ENCODE measurements around the gene NSD1.

DNA sequence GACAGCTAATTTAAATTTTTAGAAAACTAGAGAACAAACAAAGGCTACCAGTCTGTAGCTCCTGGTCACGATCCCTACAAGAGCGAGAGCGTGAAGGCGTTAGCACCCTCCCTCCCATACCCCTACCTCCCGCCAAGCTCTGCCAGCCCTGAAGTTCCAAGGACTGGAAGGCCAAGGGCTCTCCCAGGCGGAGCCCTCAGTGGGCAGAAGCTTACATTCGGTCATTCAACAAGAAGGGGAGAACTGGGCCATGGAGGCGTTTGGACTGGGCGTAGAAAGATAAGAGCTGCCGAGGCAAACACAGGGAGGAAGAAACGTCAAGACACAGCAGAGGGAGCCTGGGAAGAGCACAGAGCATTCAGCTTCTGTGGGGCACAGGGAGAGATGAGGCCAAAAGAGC lies 175.2 kb downstream of the NSD1 start:
- TF ChIP-seq, protein P1, sequence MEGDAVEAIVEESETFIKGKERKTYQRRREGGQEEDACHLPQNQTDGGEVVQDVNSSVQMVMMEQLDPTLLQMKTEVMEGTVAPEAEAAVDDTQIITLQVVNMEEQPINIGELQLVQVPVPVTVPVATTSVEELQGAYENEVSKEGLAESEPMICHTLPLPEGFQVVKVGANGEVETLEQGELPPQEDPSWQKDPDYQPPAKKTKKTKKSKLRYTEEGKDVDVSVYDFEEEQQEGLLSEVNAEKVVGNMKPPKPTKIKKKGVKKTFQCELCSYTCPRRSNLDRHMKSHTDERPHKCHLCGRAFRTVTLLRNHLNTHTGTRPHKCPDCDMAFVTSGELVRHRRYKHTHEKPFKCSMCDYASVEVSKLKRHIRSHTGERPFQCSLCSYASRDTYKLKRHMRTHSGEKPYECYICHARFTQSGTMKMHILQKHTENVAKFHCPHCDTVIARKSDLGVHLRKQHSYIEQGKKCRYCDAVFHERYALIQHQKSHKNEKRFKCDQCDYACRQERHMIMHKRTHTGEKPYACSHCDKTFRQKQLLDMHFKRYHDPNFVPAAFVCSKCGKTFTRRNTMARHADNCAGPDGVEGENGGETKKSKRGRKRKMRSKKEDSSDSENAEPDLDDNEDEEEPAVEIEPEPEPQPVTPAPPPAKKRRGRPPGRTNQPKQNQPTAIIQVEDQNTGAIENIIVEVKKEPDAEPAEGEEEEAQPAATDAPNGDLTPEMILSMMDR (IDR thresholded peaks at IDR 0.05), result no peak
- TF ChIP-seq POLR2AphosphoS5 (IDR thresholded peaks at IDR 0.05) (no peak), EP300 (IDR thresholded peaks at IDR 0.05) (no peak), POLR2A (IDR thresholded peaks at IDR 0.05) (no peak)

Measured in gastroesophageal sphincter (tissue), 3 donors.